Peyer's patch (tissue), 4 donors: ENCODE data around the gene SKAP2.

Experiments used
- POLR2A ChIP-seq, 2 donors: fragments of 450-650 bp; IDR thresholded peaks; one replicate each; pipeline ENCODE4 v1.5.1; 2017; ENCODE audit warnings: antibody characterized with exemption in 2 of 2, mild to moderate bottlenecking in 2 of 2, moderate library complexity in 2 of 2
- TF ChIP-seq, protein P1 (sequence below), 6 experiments: fragments of 450-650 bp in 4 of 6; fragments of 200-600 bp in 2 of 6; sonication (generic) in 1 of 6; IDR thresholded peaks; one replicate each; pipeline ENCODE4 v1.5.1; 2017 to 2019; ENCODE audit warnings: antibody characterized with exemption in 6 of 6, mild to moderate bottlenecking in 3 of 6, moderate library complexity in 1 of 6

DNA sequence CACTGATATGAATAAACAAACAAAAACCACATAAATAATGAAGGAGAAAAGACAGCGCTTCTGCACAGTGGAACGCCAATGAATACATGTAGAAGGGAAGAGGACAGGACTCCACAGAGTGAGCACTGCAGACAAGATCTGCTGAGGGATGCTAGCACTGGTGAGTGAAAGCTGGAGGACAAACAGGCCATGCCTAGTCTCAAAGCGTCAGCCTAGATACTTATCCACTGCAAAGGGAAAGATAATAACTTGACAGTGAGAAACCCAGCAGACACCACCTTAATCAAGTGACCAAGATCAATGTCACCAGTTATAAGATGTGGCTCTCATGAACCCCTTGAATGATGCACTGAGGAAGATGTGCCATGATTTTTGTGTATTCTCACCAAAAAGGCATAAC is 227.6 kb downstream of the SKAP2 start:
- TF ChIP-seq POLR2A (IDR thresholded peaks at IDR 0.05) = no peak
- TF ChIP-seq, protein P1, sequence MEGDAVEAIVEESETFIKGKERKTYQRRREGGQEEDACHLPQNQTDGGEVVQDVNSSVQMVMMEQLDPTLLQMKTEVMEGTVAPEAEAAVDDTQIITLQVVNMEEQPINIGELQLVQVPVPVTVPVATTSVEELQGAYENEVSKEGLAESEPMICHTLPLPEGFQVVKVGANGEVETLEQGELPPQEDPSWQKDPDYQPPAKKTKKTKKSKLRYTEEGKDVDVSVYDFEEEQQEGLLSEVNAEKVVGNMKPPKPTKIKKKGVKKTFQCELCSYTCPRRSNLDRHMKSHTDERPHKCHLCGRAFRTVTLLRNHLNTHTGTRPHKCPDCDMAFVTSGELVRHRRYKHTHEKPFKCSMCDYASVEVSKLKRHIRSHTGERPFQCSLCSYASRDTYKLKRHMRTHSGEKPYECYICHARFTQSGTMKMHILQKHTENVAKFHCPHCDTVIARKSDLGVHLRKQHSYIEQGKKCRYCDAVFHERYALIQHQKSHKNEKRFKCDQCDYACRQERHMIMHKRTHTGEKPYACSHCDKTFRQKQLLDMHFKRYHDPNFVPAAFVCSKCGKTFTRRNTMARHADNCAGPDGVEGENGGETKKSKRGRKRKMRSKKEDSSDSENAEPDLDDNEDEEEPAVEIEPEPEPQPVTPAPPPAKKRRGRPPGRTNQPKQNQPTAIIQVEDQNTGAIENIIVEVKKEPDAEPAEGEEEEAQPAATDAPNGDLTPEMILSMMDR (IDR thresholded peaks at IDR 0.05) = no peak
